HepG2 (cell line): Measurements from ENCODE around the gene U2AF2. TPM values are rescaled to one million over a fixed set of nuclear protein-coding genes. Genes with fewer than 3 reads are reported as not detected.

Experiments
- BORCS8-MEF2B ChIP-seq: sonication (generic); formaldehyde crosslinking; IDR thresholded peaks from 2 replicates; pipeline ENCODE4 v1.8.0; 2022; ENCODE audit warnings: mild to moderate bottlenecking, missing genetic modification reagents
- CREBL2 ChIP-seq: sonication (generic); formaldehyde crosslinking; IDR thresholded peaks from 2 replicates; pipeline ENCODE4 v1.8.1; 2023; ENCODE audit warnings: missing genetic modification reagents, mild to moderate bottlenecking, borderline replicate concordance
- MBD4 ChIP-seq: IDR thresholded peaks from 2 replicates; pipeline ENCODE4 v1.6.1; 2012; ENCODE audit warnings: low read length, inconsistent platforms, borderline replicate concordance
- MTA1 ChIP-seq: sonication (generic); formaldehyde crosslinking; IDR thresholded peaks from 2 replicates; pipeline ENCODE4 v1.4.0; 2020; ENCODE audit warnings: missing genetic modification reagents, mild to moderate bottlenecking, borderline replicate concordance
- REL ChIP-seq: sonication (generic); formaldehyde crosslinking; conservative IDR thresholded peaks from 2 replicates; pipeline ENCODE4 v1.8.0; 2022; ENCODE audit warnings: mild to moderate bottlenecking, missing genetic modification reagents, moderate library complexity
- REPIN1 ChIP-seq: sonication (generic); formaldehyde crosslinking; IDR thresholded peaks from 2 replicates; pipeline ENCODE4 v1.8.0; 2022; ENCODE audit warnings: missing genetic modification reagents, low read depth, mild to moderate bottlenecking, borderline replicate concordance
- RXRA ChIP-seq: sonication (generic); formaldehyde crosslinking; IDR thresholded peaks from 2 replicates; pipeline ENCODE4 v1.5.1; 2020; ENCODE audit warnings: missing genetic modification reagents
- ZBTB1 ChIP-seq: sonication (generic); formaldehyde crosslinking; IDR thresholded peaks from 2 replicates; pipeline ENCODE4 v1.4.0; 2020; ENCODE audit warnings: missing genetic modification reagents, borderline replicate concordance
- ZBTB7B ChIP-seq: sonication (generic); formaldehyde crosslinking; IDR thresholded peaks from 2 replicates; pipeline ENCODE4 v1.4.0; 2020; ENCODE audit warnings: missing genetic modification reagents
- ZFP90 ChIP-seq: sonication (generic); formaldehyde crosslinking; IDR thresholded peaks from 2 replicates; pipeline ENCODE4 v1.8.0; 2022; ENCODE audit warnings: missing genetic modification reagents, mild to moderate bottlenecking, inconsistent platforms, borderline replicate concordance
- ZNF205 ChIP-seq: IDR thresholded peaks from 2 replicates; pipeline ENCODE4 v1.6.1; 2018; ENCODE audit warnings: missing biosample characterization, missing genetic modification reagents
- ZNF3 ChIP-seq: IDR thresholded peaks from 2 replicates; pipeline ENCODE4 v1.7.0; 2017; ENCODE audit warnings: inconsistent platforms
- ZNF510 ChIP-seq: sonication (generic); formaldehyde crosslinking; IDR thresholded peaks from 2 replicates; pipeline ENCODE4 v1.4.0; 2020; ENCODE audit warnings: low read depth, mild to moderate bottlenecking, missing genetic modification reagents
- ZNF576 ChIP-seq: sonication (generic); formaldehyde crosslinking; IDR thresholded peaks from 2 replicates; pipeline ENCODE4 v1.4.0; 2020; ENCODE audit warnings: mild to moderate bottlenecking, missing genetic modification reagents
- ZNF605 ChIP-seq: sonication (generic); formaldehyde crosslinking; IDR thresholded peaks from 2 replicates; pipeline ENCODE4 v1.8.0; 2022; ENCODE audit warnings: mild to moderate bottlenecking, missing genetic modification reagents
- ZNF710 ChIP-seq: sonication (generic); formaldehyde crosslinking; IDR thresholded peaks from 2 replicates; pipeline ENCODE4 v1.5.0; 2020; ENCODE audit warnings: mild to moderate bottlenecking, missing genetic modification reagents, borderline replicate concordance
- ZNF761 ChIP-seq: sonication (generic); formaldehyde crosslinking; conservative IDR thresholded peaks from 2 replicates; pipeline ENCODE4 v1.4.0; 2020; ENCODE audit warnings: mild to moderate bottlenecking, missing genetic modification reagents
- ZNF777 ChIP-seq: sonication (generic); formaldehyde crosslinking; IDR thresholded peaks from 2 replicates; pipeline ENCODE4 v1.4.0; 2020; ENCODE audit warnings: missing genetic modification reagents
- polyA plus RNA-seq, 8 experiments: library from polyadenylated mRNA; depleted of rRNA in 3 of 8; stranded (reverse) in 7 of 8; unstranded in 1 of 8; fragments of >200 nt; fragmentation: Illumina TruSeq in 4 of 8; extraction: Trizol in 4 of 8; gene quantifications; 2 replicates each; pipeline versions ENCODE4 v1.2.1 to v1.2.3, GENCODE V29; 2011 to 2016; ENCODE audit warnings: low read depth in 4 of 8, missing spikeins in 1 of 8, mixed read lengths in 1 of 8; ENCODE audit not compliant: insufficient read depth in 1 of 8
- total RNA-seq, 5 experiments: library from RNA; depleted of rRNA; stranded (reverse); fragments of >200 nt; fragmentation: Illumina TruSeq; extraction: Trizol; gene quantifications; 2 replicates each; pipeline ENCODE4 v1.2.3, GENCODE V29; 2016; ENCODE audit warnings: low read depth in 1 of 5
- TF ChIP-seq, protein P1 (sequence below): sonication (generic); formaldehyde crosslinking; IDR thresholded peaks from 2 replicates; pipeline ENCODE4 v1.4.0; 2020; ENCODE audit warnings: missing genetic modification reagents, borderline replicate concordance
- TF ChIP-seq, protein P2 (sequence below): IDR thresholded peaks from 2 replicates; pipeline ENCODE4 v1.6.1; 2016

U2AF2 gene
- total and polyA plus RNA-seq, 2 of the 13 experiments (the other 11 are each of a cell fraction or from before 2014, with no cell fraction given), result 84.3 to 124 TPM

DNA sequence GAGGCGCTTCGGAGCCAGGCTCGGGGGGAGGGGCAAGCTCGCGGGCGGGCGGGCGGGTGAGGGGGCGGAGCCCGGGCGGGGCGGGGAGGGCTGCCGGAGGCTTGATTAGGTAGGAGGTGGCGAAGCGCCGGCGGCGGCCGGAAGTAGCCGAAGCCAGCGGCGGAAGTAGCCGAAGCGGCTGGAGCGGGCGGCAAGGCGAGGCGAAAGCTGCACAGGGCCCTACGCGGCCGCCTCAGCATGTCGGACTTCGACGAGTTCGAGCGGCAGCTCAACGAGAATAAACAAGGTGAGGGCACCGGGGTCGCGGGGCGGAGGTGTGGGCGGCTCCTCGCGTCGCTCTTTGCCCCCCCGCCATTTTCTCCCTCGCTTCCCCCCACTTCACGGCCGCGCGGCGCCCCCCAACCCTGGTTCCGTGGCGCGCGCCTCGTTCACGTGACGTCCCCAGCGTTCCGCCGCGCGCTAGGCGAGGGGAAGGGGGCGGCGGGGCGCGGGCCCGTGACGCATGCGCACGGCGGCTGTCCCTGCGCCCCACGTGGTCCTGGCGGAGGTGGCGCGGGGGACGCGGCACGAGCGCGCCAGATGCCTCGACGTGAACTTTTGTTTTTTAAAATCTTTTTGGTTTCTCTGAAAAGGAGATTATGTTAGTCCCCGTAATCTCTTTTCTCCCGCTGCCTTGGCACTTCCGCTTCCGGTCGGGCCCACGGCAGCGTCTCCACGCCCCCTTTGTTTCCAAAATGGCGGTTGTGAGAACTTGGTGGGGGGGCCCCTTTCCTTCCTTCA lies at the start of gene U2AF2 (continued):
- peak; percentile 66; the same call in 1 of the 2 replicates for TF ChIP-seq MTA1
- TF ChIP-seq ZNF710 (CRISPR knock-in tag), result 0 out of 2 replicates have a peak, but pooled peaks have one; percentile 8
- TF ChIP-seq ZNF605, result 0 out of 2 replicates have a peak, but pooled peaks have one; percentile 17
- no peak; the same call in 1 of the 2 replicates for TF ChIP-seq RXRA
- TF ChIP-seq REPIN1 (CRISPR knock-in tag), result peak; percentile 15; the same call in 1 of the 2 replicates
- peak; percentile 83; the same call in 1 of the 2 replicates for TF ChIP-seq ZNF761 (CRISPR knock-in tag)
- TF ChIP-seq MBD4, result no peak
- TF ChIP-seq ZNF576 (CRISPR knock-in tag), result no peak
- TF ChIP-seq BORCS8-MEF2B (CRISPR knock-in tag), result peak; percentile 89; the same call in 1 of the 2 replicates
- peak; percentile 48; the same call in 1 of the 2 replicates for TF ChIP-seq ZFP90
- TF ChIP-seq, protein P1, sequence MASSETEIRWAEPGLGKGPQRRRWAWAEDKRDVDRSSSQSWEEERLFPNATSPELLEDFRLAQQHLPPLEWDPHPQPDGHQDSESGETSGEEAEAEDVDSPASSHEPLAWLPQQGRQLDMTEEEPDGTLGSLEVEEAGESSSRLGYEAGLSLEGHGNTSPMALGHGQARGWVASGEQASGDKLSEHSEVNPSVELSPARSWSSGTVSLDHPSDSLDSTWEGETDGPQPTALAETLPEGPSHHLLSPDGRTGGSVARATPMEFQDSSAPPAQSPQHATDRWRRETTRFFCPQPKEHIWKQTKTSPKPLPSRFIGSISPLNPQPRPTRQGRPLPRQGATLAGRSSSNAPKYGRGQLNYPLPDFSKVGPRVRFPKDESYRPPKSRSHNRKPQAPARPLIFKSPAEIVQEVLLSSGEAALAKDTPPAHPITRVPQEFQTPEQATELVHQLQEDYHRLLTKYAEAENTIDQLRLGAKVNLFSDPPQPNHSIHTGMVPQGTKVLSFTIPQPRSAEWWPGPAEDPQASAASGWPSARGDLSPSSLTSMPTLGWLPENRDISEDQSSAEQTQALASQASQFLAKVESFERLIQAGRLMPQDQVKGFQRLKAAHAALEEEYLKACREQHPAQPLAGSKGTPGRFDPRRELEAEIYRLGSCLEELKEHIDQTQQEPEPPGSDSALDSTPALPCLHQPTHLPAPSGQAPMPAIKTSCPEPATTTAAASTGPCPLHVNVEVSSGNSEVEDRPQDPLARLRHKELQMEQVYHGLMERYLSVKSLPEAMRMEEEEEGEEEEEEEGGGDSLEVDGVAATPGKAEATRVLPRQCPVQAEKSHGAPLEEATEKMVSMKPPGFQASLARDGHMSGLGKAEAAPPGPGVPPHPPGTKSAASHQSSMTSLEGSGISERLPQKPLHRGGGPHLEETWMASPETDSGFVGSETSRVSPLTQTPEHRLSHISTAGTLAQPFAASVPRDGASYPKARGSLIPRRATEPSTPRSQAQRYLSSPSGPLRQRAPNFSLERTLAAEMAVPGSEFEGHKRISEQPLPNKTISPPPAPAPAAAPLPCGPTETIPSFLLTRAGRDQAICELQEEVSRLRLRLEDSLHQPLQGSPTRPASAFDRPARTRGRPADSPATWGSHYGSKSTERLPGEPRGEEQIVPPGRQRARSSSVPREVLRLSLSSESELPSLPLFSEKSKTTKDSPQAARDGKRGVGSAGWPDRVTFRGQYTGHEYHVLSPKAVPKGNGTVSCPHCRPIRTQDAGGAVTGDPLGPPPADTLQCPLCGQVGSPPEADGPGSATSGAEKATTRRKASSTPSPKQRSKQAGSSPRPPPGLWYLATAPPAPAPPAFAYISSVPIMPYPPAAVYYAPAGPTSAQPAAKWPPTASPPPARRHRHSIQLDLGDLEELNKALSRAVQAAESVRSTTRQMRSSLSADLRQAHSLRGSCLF (CRISPR knock-in tag), result no peak
- TF ChIP-seq REL, result no peak; the same call in 1 of the 2 replicates
- TF ChIP-seq ZNF510, result no peak
- no peak for TF ChIP-seq ZNF3
- 0 out of 2 replicates have a peak, but pooled peaks have one; percentile 13 for TF ChIP-seq ZNF205 (CRISPR knock-in tag)
- no peak; the same call in 1 of the 2 replicates for TF ChIP-seq ZBTB7B
- TF ChIP-seq CREBL2 (CRISPR knock-in tag), result peak; percentile 69; the same call in 1 of the 2 replicates
- TF ChIP-seq ZNF777 (CRISPR knock-in tag), result no peak
- TF ChIP-seq, protein P2, sequence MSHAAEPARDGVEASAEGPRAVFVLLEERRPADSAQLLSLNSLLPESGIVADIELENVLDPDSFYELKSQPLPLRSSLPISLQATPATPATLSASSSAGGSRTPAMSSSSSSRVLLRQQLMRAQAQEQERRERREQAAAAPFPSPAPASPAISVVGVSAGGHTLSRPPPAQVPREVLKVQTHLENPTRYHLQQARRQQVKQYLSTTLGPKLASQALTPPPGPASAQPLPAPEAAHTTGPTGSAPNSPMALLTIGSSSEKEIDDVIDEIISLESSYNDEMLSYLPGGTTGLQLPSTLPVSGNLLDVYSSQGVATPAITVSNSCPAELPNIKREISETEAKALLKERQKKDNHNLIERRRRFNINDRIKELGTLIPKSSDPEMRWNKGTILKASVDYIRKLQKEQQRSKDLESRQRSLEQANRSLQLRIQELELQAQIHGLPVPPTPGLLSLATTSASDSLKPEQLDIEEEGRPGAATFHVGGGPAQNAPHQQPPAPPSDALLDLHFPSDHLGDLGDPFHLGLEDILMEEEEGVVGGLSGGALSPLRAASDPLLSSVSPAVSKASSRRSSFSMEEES (CRISPR knock-in tag), result 0 out of 2 replicates have a peak, but pooled peaks have one; percentile 30
- TF ChIP-seq ZBTB1, result no peak
